Mucosa of gallbladder (tissue), 1 donor: ENCODE results near the gene MYCT1. TPM values are rescaled to one million over a fixed set of nuclear protein-coding genes. Genes with fewer than 3 reads are reported as not detected.
"Not testable (repeated sequence)": the region's sequence is repeated elsewhere in the genome, so short reads cannot be mapped to it uniquely, and the experiment has no call there.

Experiments
- DNase-seq: peaks from one replicate; pipeline ENCODE4 v3.0.0-alpha.2; 2020; ENCODE audit warnings: low spot score
- total RNA-seq: library from RNA; stranded (reverse); gene quantifications from one replicate; pipeline ENCODE4 v1.2.1, GENCODE V29; 2021
- donor health status: DM: no; HTN: no; CAD: no.

The MYCT1 gene, protein sequence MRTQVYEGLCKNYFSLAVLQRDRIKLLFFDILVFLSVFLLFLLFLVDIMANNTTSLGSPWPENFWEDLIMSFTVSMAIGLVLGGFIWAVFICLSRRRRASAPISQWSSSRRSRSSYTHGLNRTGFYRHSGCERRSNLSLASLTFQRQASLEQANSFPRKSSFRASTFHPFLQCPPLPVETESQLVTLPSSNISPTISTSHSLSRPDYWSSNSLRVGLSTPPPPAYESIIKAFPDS
- total RNA-seq = 6.8 TPM

DNA sequence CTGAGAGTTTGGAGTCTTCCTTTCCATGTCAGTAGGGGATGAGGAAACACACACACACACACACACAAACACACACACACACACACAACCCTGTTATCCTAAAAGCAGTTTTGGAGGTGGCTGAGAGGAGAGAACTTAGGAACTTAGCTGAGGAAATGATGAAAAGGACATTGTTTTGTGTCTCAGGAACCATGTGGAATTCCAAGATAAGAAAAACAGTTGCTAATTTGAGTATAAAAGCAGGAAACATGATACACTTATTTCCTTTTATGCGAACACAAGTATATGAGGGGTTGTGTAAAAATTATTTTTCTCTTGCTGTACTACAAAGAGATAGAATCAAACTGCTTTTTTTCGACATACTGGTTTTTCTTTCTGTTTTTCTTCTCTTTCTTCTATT lies at the start of gene MYCT1:
Gene MYCT1, plus strand, starts transcription at position 264 of the 400 bp plus-strand sequence. Its CDS starts 6 bp downstream, at position 270.
- DNase-seq = no peak

DNA sequence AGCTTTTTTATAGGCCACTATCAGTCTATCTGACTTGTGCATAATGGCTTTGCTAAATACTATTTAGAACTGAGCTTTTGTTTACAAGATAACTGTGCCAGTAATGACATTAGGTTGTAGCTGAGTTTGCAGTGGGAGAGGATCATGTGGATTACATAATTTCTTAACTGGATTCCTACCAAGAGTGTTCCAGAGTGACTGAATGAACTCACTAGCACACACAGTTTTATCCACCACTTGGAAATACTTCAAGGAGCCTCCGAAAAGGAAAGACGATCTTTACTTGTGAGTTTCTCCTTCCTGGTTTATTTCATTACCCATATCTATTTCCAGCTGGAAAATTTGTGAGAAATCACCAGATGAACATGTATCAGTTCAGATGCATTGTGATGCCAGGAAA lies 49.6 kb upstream of the MYCT1 start:
- no peak for DNase-seq

DNA sequence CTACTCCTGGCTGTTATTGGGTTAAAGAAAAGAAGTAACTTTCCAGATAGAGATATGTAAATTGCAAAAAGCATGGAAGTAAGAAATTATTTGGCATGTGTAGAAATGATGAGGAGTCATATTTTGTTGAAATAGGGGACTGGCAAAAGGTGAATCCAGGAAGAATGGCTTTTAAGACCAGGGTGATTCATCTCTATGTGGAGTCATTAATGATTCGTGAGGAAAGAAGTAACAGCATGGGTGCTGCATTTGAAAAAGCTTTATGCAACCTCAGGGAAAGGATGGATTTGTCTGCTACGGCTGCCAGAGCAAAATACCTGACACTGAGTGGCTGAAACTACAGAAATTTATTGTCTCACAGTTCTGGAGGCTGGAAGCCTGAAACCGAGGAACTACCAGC lies 45.7 kb upstream of the MYCT1 start:
- no peak for DNase-seq

DNA sequence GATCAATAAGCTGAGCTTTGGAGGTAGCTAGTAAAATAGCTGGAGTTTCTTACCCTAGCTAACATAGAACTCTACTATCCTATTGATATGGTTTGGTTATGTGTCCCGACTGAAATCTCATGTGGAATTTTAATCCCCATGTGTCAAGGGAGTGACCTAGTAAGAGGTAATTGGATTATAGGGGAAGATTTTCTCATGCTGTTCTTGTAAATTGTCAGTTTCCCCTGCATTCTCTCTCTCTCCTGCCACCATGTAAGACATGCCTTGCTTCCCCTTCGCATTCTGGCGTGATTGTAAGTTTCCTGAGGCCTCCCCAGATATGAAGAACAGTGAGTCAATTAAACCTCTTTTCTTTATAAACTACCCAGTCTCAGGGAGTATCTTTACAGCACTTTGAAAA lies 35.9 kb upstream of the MYCT1 start:
- no peak for DNase-seq

DNA sequence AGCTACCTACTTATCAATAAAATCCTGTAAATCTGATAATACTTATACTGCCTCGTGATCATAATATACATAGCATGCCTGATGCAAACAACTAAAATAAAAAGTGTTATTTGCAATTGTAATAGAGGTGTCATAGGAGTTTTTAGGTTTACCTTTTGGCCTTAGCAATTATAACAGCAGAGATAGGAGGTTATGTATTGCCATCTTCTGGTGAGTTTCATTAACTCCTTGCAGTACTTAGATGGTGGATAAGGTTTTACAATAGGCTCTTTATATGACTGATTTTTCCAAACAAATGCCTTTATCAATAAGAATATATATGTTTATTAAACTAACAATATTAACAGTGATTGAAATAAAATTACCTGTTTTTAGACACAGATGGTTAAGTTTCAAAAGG lies 27.8 kb upstream of the MYCT1 start:
- DNase-seq = no peak

DNA sequence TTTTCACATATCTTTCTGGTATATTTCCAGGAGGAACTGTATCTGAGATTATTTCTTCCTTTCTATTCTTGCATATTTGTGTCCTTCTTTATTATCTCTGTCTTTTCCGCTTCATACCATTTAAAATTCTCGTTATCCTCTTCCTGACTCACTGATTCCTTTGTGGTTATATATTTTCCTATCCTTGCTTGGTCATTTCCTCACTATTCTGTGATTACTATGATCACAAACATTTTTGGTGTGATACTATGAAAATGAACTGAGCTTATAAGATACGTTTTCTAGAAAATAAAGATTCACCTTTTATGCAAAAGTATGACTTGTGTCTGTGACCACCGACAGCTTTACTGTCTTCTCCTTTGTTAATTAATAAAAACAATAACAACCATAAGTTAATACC lies 26.5 kb upstream of the MYCT1 start:
- DNase-seq = no peak

DNA sequence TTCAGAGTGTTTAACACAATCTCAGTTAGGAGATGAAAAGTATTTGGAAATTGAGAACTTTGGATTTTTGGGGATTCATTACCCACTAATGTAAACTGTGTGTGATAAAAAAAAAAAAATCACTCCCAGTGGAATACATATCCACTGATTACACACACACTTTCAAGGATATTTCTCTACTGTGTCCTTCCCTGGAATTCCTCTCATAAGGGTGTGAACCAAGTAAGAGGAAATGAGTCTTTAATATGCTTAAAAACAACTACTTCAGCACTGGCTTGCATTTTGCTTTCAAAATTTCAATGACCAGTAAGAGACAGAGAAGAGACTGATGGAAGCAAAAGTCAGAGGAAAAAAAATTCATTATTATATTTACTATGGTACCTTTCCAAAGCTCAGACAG lies 24.5 kb upstream of the MYCT1 start:
- no peak for DNase-seq

DNA sequence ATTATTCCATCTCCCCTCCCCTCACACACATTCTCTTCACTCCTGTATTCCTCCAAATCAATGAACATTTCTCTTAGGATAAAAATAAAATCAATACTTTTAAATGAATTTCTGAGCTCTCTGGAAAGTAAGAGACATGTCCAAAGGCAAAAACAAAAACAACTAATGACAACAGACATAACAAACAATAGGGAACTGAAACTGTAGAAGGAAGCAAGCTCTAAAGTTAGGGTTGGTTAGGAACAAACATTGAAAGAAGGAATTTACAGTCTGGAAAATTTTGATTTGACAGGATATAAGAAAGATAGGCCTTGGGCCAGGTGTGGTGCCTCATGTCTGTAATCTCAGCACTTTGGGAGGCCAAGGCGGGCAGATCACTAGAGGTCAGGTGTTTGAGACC lies 17.5 kb upstream of the MYCT1 start:
- DNase-seq = no peak

DNA sequence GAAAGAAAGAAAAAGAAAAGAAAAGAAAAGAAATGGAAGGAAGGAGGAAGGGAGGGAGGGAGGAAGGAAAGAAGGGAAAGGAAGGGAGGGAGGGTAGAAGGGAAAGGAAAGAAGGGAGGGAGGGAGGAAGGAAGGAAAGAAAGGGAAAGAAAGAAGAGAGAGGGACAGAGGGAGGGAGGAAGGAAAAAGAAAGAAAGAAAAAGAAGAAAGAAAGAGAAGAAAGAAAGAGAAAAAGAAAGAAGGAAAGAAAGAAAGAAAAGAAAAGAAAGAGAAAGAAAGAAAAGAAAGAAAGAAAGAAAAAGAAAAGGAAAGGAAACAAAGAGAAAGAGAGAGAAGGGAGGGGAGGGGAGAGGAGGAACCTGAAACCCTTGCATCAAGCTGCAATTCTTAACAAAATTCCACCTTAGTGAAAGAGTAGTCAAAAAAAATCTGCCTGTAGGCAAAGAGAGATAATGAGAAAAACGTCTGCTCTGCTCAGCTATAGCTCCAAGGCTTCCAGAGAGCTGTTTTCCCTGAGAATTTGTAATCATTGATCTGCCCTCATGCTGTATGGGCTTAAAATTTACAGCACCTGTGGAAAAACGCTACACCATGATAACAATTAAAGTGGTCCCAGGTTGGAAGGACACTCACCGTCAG lies 16.7 kb upstream of the MYCT1 start:
- no peak for DNase-seq

DNA sequence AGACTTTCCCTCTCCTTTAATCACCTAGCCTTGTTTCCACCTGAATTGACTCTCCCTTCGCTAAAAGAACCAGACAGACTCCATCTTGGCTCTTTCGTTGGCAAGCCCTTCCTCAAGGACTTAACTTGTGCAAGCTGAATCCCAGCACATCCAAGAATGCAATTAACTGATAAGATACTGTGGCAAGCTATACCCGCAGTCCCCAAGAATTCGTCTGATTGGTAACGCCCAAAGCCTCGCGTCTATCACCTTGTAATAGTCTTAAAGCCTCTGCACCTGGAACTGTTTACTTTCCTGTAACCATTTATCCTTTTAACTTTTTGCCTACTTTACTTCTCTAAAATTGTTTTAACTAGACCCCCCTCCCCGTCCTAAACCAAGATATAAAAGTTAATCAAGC lies 15.6 kb upstream of the MYCT1 start:
- no peak for DNase-seq

DNA sequence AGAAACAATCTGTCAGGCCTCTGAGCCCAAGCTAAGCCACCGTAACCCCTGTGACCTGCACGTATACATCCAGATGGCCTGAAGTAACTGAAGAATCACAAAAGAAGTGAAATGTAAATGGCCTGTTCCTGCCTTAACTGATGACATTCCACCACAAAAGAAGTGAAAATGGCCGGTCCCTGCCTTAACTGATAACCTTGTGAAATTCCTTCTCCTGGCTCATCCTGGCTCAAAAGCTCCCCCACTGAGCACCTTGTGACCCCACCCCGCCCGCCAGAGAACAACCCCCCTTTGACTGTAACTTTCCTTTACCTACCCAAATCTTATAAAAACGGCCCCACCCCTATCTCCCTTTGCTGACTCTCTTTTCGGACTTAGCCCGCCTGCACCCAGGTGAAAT lies 14.8 kb upstream of the MYCT1 start:
- DNase-seq = not testable (repeated sequence)

DNA sequence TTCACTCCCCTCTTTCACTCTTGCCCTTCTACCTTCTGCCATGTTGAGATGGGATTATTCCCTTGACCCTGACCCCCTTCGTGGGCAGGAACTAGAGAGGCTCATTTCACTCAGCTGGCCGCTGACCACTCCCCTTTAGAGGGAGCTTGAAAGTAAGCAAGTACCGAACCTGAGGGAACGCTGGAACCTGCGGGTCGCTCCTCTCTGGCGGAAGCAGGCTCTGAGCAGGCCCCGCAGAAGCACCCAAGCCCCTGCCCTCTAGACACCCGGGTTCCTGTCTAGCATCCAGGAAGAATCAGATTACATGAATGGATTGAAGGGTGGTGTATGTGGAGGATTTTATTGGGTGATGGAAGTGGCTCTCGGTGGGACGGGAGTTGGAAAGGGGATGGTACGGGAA lies 11.9 kb upstream of the MYCT1 start:
- no peak for DNase-seq

DNA sequence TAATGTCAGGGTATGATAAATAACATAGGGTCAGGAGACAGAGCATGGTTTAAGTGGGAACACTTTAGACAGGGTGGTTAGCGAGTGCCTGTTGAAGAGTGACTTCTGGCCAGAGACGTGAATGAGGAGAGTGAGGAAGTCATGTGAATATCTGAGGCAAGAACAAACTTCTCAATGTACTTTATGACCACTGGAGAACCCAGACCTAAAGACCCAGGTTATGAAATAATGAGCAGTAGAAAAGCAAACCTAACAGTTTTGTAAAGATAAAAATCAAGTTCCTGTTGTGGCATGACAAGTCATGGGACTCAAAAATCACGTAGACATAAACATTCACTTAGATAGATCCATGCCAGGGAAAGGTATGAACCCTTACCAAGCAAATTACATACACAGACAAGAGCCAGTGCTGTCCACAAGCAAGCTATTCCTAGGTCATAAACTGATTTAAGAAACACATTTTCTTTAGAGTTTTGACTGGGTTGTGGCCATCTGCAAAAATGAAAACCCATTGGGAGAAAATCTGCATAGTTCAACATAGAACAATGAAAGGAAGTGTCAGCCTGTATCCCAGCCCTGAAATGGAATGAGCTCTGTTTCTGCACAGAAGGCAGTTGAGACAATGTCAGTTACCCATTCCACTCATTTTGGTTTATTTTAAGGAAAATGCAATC lies 2.2 kb upstream of the MYCT1 start:
- no peak for DNase-seq

DNA sequence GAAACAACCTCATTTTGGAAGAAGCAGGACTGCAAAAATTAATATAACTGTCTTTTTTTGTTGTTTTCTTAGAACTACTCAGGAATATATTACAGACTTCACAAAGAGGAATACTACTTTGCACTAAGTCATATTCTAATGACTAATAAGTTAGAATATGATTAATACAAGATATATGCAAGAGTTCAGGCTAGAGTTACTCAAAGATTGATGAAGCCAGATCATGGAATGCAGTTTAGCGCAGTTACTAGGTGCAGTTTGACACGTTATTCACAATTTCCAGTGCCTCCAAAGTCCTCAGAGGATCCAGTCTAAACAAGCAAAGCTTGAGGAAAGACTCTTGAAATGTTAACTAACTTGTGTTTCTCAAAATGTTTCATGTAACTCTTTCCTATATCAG lies 1.2 kb upstream of the MYCT1 start:
- no peak for DNase-seq

DNA sequence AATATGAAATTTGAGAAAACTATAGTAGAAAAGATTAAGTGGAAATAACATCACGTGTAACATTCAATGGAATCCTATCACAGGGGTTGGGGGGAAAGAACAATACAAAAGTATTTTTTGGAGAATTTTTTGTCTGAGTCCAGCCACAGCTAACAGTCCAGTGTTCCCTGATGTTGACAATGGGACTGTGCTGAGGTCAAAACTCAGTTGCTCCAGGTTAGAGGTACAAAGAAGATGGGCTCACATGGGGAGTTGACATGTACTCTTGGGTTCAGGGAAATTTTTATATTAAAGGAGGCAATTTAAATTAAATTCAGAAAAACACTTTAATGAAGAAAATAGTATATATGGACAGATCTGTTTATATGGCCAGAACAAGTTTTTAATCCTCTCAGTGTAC lies 995 bp downstream of the MYCT1 start:
- DNase-seq = no peak

DNA sequence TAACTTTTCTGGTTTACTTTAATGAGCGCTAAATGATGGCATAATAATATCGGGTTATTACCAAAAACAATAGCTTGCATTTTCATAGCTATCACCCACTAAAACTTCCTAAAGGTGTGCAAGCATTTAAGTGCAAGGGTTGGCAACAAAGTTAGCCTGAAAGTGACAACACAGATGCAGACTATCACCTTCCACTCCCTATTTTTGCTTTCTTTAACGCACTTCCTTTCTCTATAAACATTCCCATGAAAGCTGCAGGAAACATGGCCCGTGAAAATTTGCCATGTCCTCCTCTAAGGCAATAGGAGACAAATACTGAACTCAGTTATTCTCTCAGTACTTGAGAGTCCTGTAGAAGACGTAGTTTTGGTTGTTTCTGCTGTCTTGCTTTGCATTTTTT lies 2.7 kb downstream of the MYCT1 start:
- DNase-seq = no peak

DNA sequence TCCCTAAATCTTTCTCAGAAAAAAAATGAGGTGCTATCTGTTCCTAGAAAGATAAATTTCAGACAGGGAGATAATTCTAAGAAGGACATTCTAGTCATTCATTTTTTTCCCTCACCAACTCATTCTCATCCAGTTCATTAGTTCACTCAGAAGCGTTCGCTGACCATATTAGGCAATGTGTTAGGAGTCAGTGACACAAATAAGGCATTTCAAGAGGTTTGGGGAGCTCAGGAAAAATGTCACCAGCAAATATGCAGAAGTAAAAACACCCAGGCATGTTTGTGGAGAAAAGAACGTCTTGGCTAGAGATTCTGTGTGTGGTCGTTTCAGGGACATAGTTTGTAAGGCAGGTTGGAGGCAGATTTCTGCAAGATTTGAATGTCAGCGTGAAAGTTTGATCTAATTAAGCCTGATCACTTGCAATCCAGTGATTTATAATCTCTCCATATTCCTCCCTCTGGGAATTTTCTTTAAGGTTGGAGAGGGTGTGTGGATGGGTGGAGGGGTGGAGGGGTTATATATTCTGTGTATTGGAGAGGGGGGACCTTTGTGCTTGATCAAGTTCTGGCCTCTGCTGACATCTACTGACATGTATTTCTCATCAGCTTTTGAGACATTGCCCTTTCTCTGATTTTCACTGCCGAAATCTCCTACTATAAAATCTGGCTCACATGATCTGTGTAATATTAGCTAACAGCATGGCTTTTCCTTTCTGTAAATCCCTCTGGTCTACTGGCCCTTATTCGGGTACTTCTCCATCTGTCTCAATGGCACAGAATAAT lies 3.6 kb downstream of the MYCT1 start:
- DNase-seq = no peak

DNA sequence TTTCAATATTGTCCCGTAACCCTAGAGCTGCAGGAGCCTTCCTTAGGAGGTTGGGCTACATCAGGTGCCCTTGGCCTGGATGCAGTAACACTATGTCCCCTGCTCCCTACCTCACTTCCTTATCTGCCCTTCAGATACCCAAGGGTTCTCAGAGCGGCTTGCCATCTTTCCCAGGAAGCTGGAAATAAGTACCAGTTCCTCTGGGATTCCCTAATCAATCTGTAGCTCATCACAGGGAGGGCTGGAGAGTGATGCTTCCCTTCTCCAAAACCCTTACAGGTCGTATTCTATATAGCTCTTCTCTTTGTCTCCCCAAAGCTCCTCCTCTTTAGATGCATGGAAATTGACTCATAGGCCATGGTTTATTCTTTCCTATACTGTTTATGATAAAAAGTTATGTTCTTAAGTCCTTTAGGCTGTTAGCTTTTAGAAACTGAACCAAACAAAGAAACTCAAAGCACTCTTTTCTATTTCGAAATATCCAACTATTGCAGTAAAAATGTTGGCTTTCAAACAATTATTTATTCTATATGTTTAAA lies 4.2 kb downstream of the MYCT1 start:
- DNase-seq = no peak

DNA sequence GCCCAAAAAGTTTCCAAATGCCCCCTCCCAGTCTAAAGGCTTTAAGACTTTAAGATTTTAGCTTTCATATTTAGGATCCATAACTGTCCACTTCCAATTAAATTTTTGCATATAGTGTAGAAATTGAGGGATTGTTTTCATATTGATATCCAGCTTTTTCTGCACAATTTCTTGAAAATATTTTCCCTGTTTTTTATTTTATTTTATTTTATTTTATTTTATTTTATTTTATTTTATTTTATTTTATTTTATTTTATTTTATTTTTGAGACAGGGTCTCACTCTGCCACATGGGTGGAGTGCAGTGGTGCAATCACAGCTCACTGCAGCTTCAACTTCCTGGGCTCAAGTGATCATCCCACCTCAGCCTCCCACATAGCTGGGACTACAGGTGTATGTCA lies 6.1 kb downstream of the MYCT1 start:
- DNase-seq = not testable (repeated sequence)

DNA sequence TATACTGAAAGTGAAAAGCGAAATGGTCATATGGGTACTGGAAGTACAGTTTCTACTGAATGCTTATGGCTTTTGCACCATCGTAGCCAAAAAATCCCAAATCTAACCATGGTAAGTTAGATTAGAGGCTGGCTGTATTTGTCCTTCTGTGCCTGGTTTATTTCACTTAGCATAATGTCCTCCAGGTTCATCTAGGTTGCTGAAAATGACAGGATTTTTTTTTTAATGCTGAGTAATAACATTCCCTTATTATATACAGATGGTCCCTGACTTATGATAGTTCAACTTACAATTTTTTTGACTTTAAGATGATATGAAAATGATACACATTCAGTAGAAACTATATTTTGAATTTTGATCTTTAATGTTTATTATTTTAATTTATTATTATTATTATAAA lies 7.6 kb downstream of the MYCT1 start:
- DNase-seq = no peak

DNA sequence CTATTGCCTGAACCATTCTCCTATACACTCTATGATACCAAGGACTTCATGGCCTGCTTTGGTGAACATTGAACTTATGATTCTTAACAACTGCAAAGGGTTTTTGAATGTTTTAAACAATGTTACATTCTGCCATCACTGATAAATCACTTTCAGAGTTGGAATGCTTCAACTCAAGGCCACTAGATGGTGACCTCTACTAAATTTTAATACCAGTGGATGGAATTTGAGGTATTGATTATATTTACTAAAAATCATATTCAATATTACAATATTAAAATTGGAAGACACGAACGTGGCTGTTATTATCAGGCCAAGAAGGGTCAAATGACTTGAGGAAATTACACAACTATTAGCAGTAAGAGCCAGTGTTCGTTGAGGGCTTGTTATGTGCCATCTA lies 18.6 kb downstream of the MYCT1 start:
- DNase-seq = no peak

DNA sequence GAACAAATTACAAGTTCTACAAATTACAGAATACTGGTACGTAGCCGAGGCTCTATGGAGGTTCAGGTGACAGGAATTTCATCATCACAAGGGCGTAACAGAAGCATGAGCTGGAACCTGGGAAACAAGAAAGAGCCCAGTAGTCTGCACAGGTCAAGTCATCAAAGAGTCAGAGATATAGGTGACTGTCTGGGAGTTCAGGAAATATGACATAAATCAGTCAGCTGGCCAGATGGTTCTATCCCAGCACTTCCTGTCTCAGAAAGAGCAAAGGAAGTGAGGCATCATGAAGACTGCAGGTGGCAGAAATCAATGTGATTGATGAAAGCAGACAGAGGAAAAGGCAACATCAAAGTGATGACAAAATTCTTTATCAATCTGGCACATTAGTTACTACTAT lies 23.3 kb downstream of the MYCT1 start:
- no peak for DNase-seq
